ENCODE data around the gene SIRPB1. TPM values are rescaled to one million over a fixed set of nuclear protein-coding genes. Genes with fewer than 3 reads are reported as not detected.

The SIRPB1 gene
- total and polyA plus RNA-seq, 10 of the 15 experiments (the other 5 are each of a cell fraction or from before 2014, with no cell fraction given) = 3.4 to 33.8 (median 14.1) TPM

- 0 out of 2 replicates have a peak, but pooled peaks have one; percentile 31 for TF ChIP-seq JUND (IDR thresholded peaks at IDR 0.05; ENCODE audit: low read depth, low read length)
- no peak for TF ChIP-seq ATF7 (IDR thresholded peaks at IDR 0.05; ENCODE audit: low read depth)
- TF ChIP-seq HDGF (IDR thresholded peaks at IDR 0.05) = no peak
- TF ChIP-seq BHLHE40 (IDR thresholded peaks at IDR 0.05; ENCODE audit: borderline replicate concordance in 1 of 2, low read depth in 2 of 2, low read length in 1 of 2) = 0 out of 4 replicates have a peak, but pooled peaks of 1 of the 2 experiments have one; percentile 10
- no peak for TF ChIP-seq NBN (IDR thresholded peaks at IDR 0.05)
- TF ChIP-seq MYB (IDR thresholded peaks at IDR 0.05; ENCODE audit: borderline replicate concordance, low read depth, low read length) = no peak
- TF ChIP-seq FOXM1 (IDR thresholded peaks at IDR 0.05; ENCODE audit: low read depth, low read length) = peak; percentile 73; the same call in 1 of the 2 replicates
- TF ChIP-seq RAD51 (IDR thresholded peaks at IDR 0.05) = no peak
- TF ChIP-seq POLR2A (IDR thresholded peaks at IDR 0.05; ENCODE audit: low read depth, low read length) = no peak
- no peak for TF ChIP-seq RELB (IDR thresholded peaks at IDR 0.05; ENCODE audit: low read depth)
- TF ChIP-seq RBBP5 (conservative IDR thresholded peaks at IDR 0.05) = no peak
- peak in 1 of 2 experiments; percentile 29; a peak in 1 of 4 replicates for TF ChIP-seq IKZF2 (IDR thresholded peaks at IDR 0.05)
- no peak for TF ChIP-seq ATF3 (IDR thresholded peaks at IDR 0.05; ENCODE audit: borderline replicate concordance, extremely low read depth, low read depth, low read length)
- no peak for TF ChIP-seq BMI1 (IDR thresholded peaks at IDR 0.05; ENCODE audit: borderline replicate concordance)
- no peak for TF ChIP-seq USF1 (IDR thresholded peaks at IDR 0.05; ENCODE audit: borderline replicate concordance, extremely low read length, insufficient read depth, low read depth, low read length)
- peak; percentile 92 for TF ChIP-seq JUNB (IDR thresholded peaks at IDR 0.05)
- no peak for TF ChIP-seq ZNF592 (IDR thresholded peaks at IDR 0.05)
- TF ChIP-seq ZNF217 (IDR thresholded peaks at IDR 0.05) = peak; percentile 51; the same call in 1 of the 2 replicates
- peak; percentile 46 for TF ChIP-seq BCL3 (IDR thresholded peaks at IDR 0.05; ENCODE audit: borderline replicate concordance, insufficient read depth, low read depth, low read length, poor library complexity, severe bottlenecking)
- 0 out of 2 replicates have a peak, but pooled peaks have one; percentile 33 for TF ChIP-seq DPF2 (IDR thresholded peaks at IDR 0.05)
- peak; percentile 77 for TF ChIP-seq EED (IDR thresholded peaks at IDR 0.05; ENCODE audit: low read depth)
- TF ChIP-seq MTA3 (IDR thresholded peaks at IDR 0.05; ENCODE audit: borderline replicate concordance, low read length) = peak; percentile 65; the same call in 1 of the 2 replicates
- peak; percentile 81; the same call in 1 of the 2 replicates for TF ChIP-seq NFIC (IDR thresholded peaks at IDR 0.05; ENCODE audit: low read depth, low read length)
- TF ChIP-seq RUNX3 (IDR thresholded peaks at IDR 0.05; ENCODE audit: low read length) = peak; percentile 92
- TF ChIP-seq FOS (IDR thresholded peaks at IDR 0.05; ENCODE audit: borderline replicate concordance, extremely low read depth, insufficient read length) = no peak
Observed at GRCh38 chr20:1632178-1632577, 12.4 kb upstream of the SIRPB1 start (continued).
